K562 (cell line): Measurements from ENCODE around the gene PPIA. TPM values are rescaled to one million over a fixed set of nuclear protein-coding genes. Genes with fewer than 3 reads are reported as not detected.
A peak's percentile ranks its signal among the peaks of the same experiment; 100 is the strongest.

ENCODE experiments used
- ADNP ChIP-seq: fragments of 200-800 bp; sonication (Bioruptor generic); IDR thresholded peaks from 2 replicates; pipeline ENCODE4 v1.6.1; 2016; ENCODE audit warnings: missing genetic modification characterization, missing compliant biosample characterization
- ARHGAP35 ChIP-seq: fragments of 450-650 bp; IDR thresholded peaks from 2 replicates; pipeline ENCODE4 v1.6.1; 2018; ENCODE audit not compliant: partially characterized antibody
- BRF1 ChIP-seq: IDR thresholded peaks from 3 replicates; pipeline ENCODE4 v1.6.1; 2011; ENCODE audit warnings: borderline replicate concordance, mild to moderate bottlenecking; ENCODE audit not compliant: insufficient read length; ENCODE audit errors: extremely low read depth
- CREM ChIP-seq: IDR thresholded peaks from 2 replicates; pipeline ENCODE4 v1.6.1; 2014; ENCODE audit warnings: antibody characterized with exemption, low read depth
- FOXK2 ChIP-seq, 2 experiments: fragments of 450-650 bp; IDR thresholded peaks in 1 of 2; conservative IDR thresholded peaks in 1 of 2; 2 replicates each; pipeline ENCODE4 v1.6.1; 2016; ENCODE audit warnings: low read depth in 2 of 2, mild to moderate bottlenecking in 1 of 2
- HNRNPUL1 ChIP-seq: fragments of 200-400 bp; formaldehyde crosslinking; IDR thresholded peaks from 2 replicates; pipeline ENCODE4 v1.6.1; 2017; ENCODE audit warnings: low read length
- LCOR ChIP-seq: sonication (generic); formaldehyde crosslinking; IDR thresholded peaks from 2 replicates; pipeline ENCODE4 v1.8.0; 2022; ENCODE audit warnings: mild to moderate bottlenecking, missing genetic modification reagents
- RNF2 ChIP-seq: sonication (generic); IDR thresholded peaks from 2 replicates; pipeline ENCODE4 v1.6.1; 2016
- SIN3B ChIP-seq: fragments of 450-650 bp; IDR thresholded peaks from 2 replicates; pipeline ENCODE4 v1.6.1; 2017; ENCODE audit warnings: low read depth, mild to moderate bottlenecking, moderate library complexity
- SLC30A9 ChIP-seq: fragments of 250-450 bp; sonication (Bioruptor Pico); IDR thresholded peaks from 2 replicates; pipeline ENCODE4 v1.8.0; 2022; ENCODE audit warnings: mild to moderate bottlenecking, moderate library complexity
- SMAD2 ChIP-seq: fragments of 150-350 bp; IDR thresholded peaks from 2 replicates; pipeline ENCODE4 v1.6.1; 2014; ENCODE audit warnings: low read depth, mild to moderate bottlenecking, low read length
- SPI1 ChIP-seq: IDR thresholded peaks from 2 replicates; pipeline ENCODE4 v1.6.1; 2011; ENCODE audit warnings: low read depth, low read length, control low read depth, borderline replicate concordance
- SREBF2 ChIP-seq: sonication (generic); formaldehyde crosslinking; IDR thresholded peaks from 2 replicates; pipeline ENCODE4 v1.4.0; 2020; ENCODE audit warnings: mild to moderate bottlenecking, missing genetic modification reagents
- XRCC5 ChIP-seq: fragments of 200-400 bp; formaldehyde crosslinking; IDR thresholded peaks from 2 replicates; pipeline ENCODE4 v1.6.1; 2017; ENCODE audit warnings: low read depth, mild to moderate bottlenecking, low read length
- ZC3H4 ChIP-seq: sonication (generic); formaldehyde crosslinking; IDR thresholded peaks from 2 replicates; pipeline ENCODE4 v1.9.0; 2021; ENCODE audit warnings: missing genetic modification reagents, borderline replicate concordance
- ZFPM2 ChIP-seq: fragments of 250-450 bp; sonication (Bioruptor Pico); IDR thresholded peaks from 2 replicates; pipeline ENCODE4 v1.5.1; 2022; ENCODE audit warnings: mild to moderate bottlenecking
- ZNF165 ChIP-seq: fragments of 250-450 bp; sonication (Bioruptor Pico); IDR thresholded peaks from 2 replicates; pipeline ENCODE4 v1.4.0; 2020; ENCODE audit warnings: borderline replicate concordance
- ZNF584 ChIP-seq: fragments of 200-800 bp; sonication (Bioruptor generic); IDR thresholded peaks from 2 replicates; pipeline ENCODE4 v1.6.1; 2016; ENCODE audit warnings: low read depth, mild to moderate bottlenecking, missing genetic modification characterization, missing compliant biosample characterization
- polyA plus RNA-seq, 8 experiments: library from polyadenylated mRNA; depleted of rRNA in 4 of 8; stranded (reverse) in 5 of 8; unstranded in 3 of 8; fragments of >200 nt; fragmentation: Nextera tagmentation in 2 of 8; fragmentation: Illumina TruSeq in 1 of 8; extraction: Ambion mirVana in 2 of 8; extraction: Trizol in 1 of 8; gene quantifications; 2 replicates each; pipeline versions ENCODE4 v1.2.1 to v1.2.3, GENCODE V29; 2011 to 2014; ENCODE audit warnings: inconsistent platforms in 1 of 8, missing spikeins in 1 of 8
- total RNA-seq, 7 experiments: library from RNA; depleted of rRNA in 6 of 7; stranded (reverse); fragments of >200 nt in 6 of 7; fragmentation: Illumina TruSeq in 2 of 7; extraction: Trizol in 2 of 7; gene quantifications; 2 replicates each; pipeline versions ENCODE4 v1.2.1 to v1.2.3, GENCODE V29; 2011 to 2021; ENCODE audit warnings: low replicate concordance in 1 of 7
- TF ChIP-seq, protein P1 (sequence below): fragments of 250-450 bp; sonication (Bioruptor Pico); IDR thresholded peaks from 2 replicates; pipeline ENCODE4 v1.8.0; 2021; ENCODE audit warnings: moderate library complexity, mild to moderate bottlenecking, inconsistent platforms
- TF ChIP-seq, protein P2 (sequence below), 2 experiments: fragments of 200-800 bp in 1 of 2; sonication (Bioruptor generic) in 1 of 2; sonication (generic) in 1 of 2; formaldehyde crosslinking in 1 of 2; IDR thresholded peaks in 1 of 2; conservative IDR thresholded peaks in 1 of 2; 2 replicates each; pipeline versions ENCODE4 v1.5.0 to v1.6.1; 2016 to 2020; ENCODE audit warnings: missing compliant biosample characterization in 1 of 2, missing genetic modification characterization in 1 of 2, missing genetic modification reagents in 1 of 2
- TF ChIP-seq, protein P3 (sequence below), 2 experiments: IDR thresholded peaks; 2 replicates each; pipeline ENCODE4 v1.6.1; 2012; ENCODE audit warnings: improper control_type of control experiment in 2 of 2, low read depth in 2 of 2, low read length in 2 of 2, borderline replicate concordance in 1 of 2
- TF ChIP-seq, protein P4 (sequence below): sonication (generic); formaldehyde crosslinking; IDR thresholded peaks from 2 replicates; pipeline ENCODE4 v1.8.1; 2022; ENCODE audit warnings: missing genetic modification reagents

The PPIA gene
- total and polyA plus RNA-seq, 9 of the 15 experiments (the other 6 are each of a cell fraction or from before 2014, with no cell fraction given): 2,583 to 7,504 (median 3,973) TPM

DNA sequence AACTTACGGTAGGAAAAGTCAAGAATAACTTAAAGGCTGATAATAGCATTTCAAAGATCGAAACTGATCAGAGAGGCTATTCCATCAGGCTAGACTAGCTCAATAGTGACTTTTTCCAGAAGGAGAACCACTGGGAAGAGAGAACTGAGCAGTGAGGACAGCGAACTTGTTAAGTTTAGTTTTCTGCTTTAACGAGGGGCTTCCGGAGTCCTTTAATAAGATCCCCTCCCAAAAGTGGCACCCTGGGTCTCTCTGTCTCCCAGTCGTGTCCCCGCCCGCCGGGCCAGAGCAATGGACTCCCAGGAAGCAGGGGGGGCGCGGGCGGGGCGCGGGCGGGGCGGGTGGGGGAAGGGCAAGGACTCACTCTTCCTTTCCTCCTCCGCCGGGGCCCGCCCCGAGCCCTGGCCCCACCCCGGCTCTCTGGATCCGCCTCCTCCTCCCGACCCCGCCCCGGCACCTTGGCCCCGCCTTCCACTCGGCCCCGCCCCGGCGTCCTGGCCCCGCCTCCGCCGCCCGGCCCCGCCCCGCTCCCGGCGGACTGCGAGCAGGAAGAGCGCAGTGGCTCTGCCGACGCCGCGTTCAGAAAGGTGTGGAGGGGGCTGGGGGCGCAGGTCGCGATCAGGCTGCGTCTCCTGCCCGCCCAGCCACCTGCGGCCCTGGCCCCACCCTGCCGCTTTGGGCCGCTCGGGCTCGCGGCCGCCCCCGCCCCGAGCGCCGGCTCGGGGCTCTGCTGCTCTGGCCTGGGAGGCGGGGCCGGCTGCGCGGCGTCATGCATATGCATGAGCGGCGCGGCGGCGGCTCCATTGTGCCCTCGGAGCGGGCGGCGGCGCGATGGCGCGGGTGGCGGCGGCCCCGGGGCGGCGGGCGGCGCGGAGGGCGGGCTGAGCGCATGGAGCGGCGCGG is 48.2 kb upstream of the PPIA start, which contains the start of gene ZMIZ2 (continued):
- TF ChIP-seq CREM (peak; percentile 64), ARHGAP35 (no peak), SMAD2 (no peak), BRF1 (no peak), SREBF2 (no peak), HNRNPUL1 (no peak), ZNF165 (CRISPR knock-in tag) (no peak), ZC3H4 (CRISPR knock-in tag) (no peak), SIN3B (peak; percentile 71), XRCC5 (no peak), SLC30A9 (CRISPR knock-in tag) (no peak), ADNP (no peak), SPI1 (no peak), ZNF584 (CRISPR knock-in tag) (no peak), ZFPM2 (CRISPR knock-in tag) (no peak), FOXK2 (conservative IDR thresholded peaks at IDR 0.05 in 1 of 2, IDR thresholded peaks at IDR 0.05 in 1 of 2; ENCODE audit: low read depth in 2 of 2) (no peak), LCOR (CRISPR knock-in tag) (no peak), RNF2 (peak; percentile 11; the same call in 1 of the 2 replicates)
- TF ChIP-seq, protein P1, sequence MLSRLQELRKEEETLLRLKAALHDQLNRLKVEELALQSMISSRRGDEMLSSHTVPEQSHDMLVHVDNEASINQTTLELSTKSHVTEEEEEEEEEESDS: no peak
- TF ChIP-seq, protein P2, sequence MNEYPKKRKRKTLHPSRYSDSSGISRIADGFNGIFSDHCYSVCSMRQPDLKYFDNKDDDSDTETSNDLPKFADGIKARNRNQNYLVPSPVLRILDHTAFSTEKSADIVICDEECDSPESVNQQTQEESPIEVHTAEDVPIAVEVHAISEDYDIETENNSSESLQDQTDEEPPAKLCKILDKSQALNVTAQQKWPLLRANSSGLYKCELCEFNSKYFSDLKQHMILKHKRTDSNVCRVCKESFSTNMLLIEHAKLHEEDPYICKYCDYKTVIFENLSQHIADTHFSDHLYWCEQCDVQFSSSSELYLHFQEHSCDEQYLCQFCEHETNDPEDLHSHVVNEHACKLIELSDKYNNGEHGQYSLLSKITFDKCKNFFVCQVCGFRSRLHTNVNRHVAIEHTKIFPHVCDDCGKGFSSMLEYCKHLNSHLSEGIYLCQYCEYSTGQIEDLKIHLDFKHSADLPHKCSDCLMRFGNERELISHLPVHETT (CRISPR knock-in tag; conservative IDR thresholded peaks at IDR 0.05 in 1 of 2, IDR thresholded peaks at IDR 0.05 in 1 of 2): peak in 1 of 2 experiments; percentile 71; a peak in 2 of 4 replicates
- TF ChIP-seq, protein P3, sequence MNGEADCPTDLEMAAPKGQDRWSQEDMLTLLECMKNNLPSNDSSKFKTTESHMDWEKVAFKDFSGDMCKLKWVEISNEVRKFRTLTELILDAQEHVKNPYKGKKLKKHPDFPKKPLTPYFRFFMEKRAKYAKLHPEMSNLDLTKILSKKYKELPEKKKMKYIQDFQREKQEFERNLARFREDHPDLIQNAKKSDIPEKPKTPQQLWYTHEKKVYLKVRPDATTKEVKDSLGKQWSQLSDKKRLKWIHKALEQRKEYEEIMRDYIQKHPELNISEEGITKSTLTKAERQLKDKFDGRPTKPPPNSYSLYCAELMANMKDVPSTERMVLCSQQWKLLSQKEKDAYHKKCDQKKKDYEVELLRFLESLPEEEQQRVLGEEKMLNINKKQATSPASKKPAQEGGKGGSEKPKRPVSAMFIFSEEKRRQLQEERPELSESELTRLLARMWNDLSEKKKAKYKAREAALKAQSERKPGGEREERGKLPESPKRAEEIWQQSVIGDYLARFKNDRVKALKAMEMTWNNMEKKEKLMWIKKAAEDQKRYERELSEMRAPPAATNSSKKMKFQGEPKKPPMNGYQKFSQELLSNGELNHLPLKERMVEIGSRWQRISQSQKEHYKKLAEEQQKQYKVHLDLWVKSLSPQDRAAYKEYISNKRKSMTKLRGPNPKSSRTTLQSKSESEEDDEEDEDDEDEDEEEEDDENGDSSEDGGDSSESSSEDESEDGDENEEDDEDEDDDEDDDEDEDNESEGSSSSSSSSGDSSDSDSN (IDR thresholded peaks at IDR 0.05; ENCODE audit: borderline replicate concordance in 1 of 2, low read depth in 2 of 2, low read length in 2 of 2): no peak
- TF ChIP-seq, protein P4, sequence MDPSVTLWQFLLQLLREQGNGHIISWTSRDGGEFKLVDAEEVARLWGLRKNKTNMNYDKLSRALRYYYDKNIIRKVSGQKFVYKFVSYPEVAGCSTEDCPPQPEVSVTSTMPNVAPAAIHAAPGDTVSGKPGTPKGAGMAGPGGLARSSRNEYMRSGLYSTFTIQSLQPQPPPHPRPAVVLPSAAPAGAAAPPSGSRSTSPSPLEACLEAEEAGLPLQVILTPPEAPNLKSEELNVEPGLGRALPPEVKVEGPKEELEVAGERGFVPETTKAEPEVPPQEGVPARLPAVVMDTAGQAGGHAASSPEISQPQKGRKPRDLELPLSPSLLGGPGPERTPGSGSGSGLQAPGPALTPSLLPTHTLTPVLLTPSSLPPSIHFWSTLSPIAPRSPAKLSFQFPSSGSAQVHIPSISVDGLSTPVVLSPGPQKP (CRISPR knock-in tag): no peak
